Smooth muscle cell (in vitro differentiated cells): Measurements from ENCODE around the gene MSI2. TPM values are rescaled to one million over a fixed set of nuclear protein-coding genes. Genes with fewer than 3 reads are reported as not detected.

ENCODE experiments used
- DNase-seq: peaks from one replicate; lab custom pipeline; 2025; ENCODE audit not compliant: unreplicated experiment; lab: John Stamatoyannopoulos, UW
- H2AFZ ChIP-seq: fragments of 200-600 bp; sonication (generic); 2 replicates; pipeline ENCODE4 v1.6.0; 2016; ENCODE audit warnings: antibody characterized with exemption, low read depth, mild to moderate bottlenecking
- H3F3A ChIP-seq: fragments of 200-600 bp; sonication (generic); 2 replicates; pipeline ENCODE4 v1.6.0; 2017; ENCODE audit warnings: antibody characterized with exemption, low read depth
- H3K27ac ChIP-seq: fragments of 200-600 bp; sonication (generic); 2 replicates; pipeline ENCODE4 v1.5.1; 2016; ENCODE audit warnings: low read depth, mild to moderate bottlenecking
- H3K27me3 ChIP-seq: fragments of 200-600 bp; sonication (generic); 2 replicates; pipeline ENCODE4 v1.6.1; 2016; ENCODE audit warnings: low read depth, mild to moderate bottlenecking
- H3K36me3 ChIP-seq: fragments of 200-600 bp; sonication (generic); 2 replicates; pipeline ENCODE4 v1.5.1; 2016; ENCODE audit warnings: low read depth
- H3K4me1 ChIP-seq: fragments of 200-600 bp; sonication (generic); 2 replicates; pipeline ENCODE4 v1.5.1; 2016; ENCODE audit warnings: low read depth
- H3K4me2 ChIP-seq: fragments of 200-600 bp; sonication (generic); 2 replicates; pipeline ENCODE4 v1.6.0; 2016; ENCODE audit warnings: mild to moderate bottlenecking
- H3K4me3 ChIP-seq: fragments of 200-600 bp; sonication (generic); 2 replicates; pipeline ENCODE4 v1.5.1; 2016; ENCODE audit warnings: mild to moderate bottlenecking
- H3K79me2 ChIP-seq: fragments of 200-600 bp; sonication (generic); 2 replicates; pipeline ENCODE4 v1.6.0; 2016; ENCODE audit warnings: low read depth, mild to moderate bottlenecking
- H3K9ac ChIP-seq: fragments of 200-600 bp; sonication (generic); 2 replicates; pipeline ENCODE4 v1.6.0; 2016; ENCODE audit warnings: low read depth
- H3K9me3 ChIP-seq: fragments of 200-600 bp; sonication (generic); replicated peaks from 2 replicates; pipeline ENCODE4 v1.5.1; 2016; ENCODE audit warnings: low read depth
- H4K20me1 ChIP-seq: fragments of 200-600 bp; sonication (generic); 2 replicates; pipeline ENCODE4 v1.6.0; 2016; ENCODE audit warnings: low read depth
- CTCF ChIP-seq: fragments of 200-600 bp; sonication (generic); IDR thresholded peaks from 2 replicates; pipeline ENCODE4 v1.5.1; 2017; ENCODE audit warnings: borderline replicate concordance, mild to moderate bottlenecking, antibody characterized with exemption; ENCODE audit not compliant: insufficient read depth, poor library complexity, severe bottlenecking
- WGBS: methylation state at CpG from one replicate; pipeline ENCODE4 v1.1.7; 2016; ENCODE audit warnings: low lambda C conversion rate; 5-methylcytosine and 5-hydroxymethylcytosine counted together
- polyA plus RNA-seq: library from polyadenylated mRNA; unstranded; fragments of >200 nt; fragmentation: Nextera tagmentation; extraction: Ambion mirVana; gene quantifications from 2 replicates; pipeline ENCODE4 v1.2.1, GENCODE V29; 2016
- total RNA-seq: library from RNA; depleted of rRNA; stranded (reverse); fragments of >200 nt; gene quantifications from 2 replicates; pipeline ENCODE4 v1.2.3, GENCODE V29; 2014

MSI2 gene
- total and polyA plus RNA-seq, 2 experiments from 2014 or later: 5.7 to 36.5 TPM

GRCh38 chr17:57419940-57420550 lies 163.7 kb downstream of the MSI2 start:
- WGBS: 91% methylated on average over 11 of the region's 11 CpGs
- H3K27ac ChIP-seq: no peak overlapping the region
- no peak overlapping the region for H3K4me2 ChIP-seq
- no peaks in the 10 kb centered on the region for H3K9me3 ChIP-seq
- no peak overlapping the region for H3K9ac ChIP-seq
- no peak overlapping the region for H3K4me3 ChIP-seq
- H3K4me1 ChIP-seq: peaks cover 11% of the 10 kb centered on the region
- no peaks in the 10 kb centered on the region for H3K27me3 ChIP-seq
- DNase-seq: no peak
- no peak overlapping the region for H2AFZ ChIP-seq
- no peaks in the 10 kb centered on the region for H3F3A ChIP-seq
- no peaks in the 10 kb centered on the region for H3K36me3 ChIP-seq
- no peak for TF ChIP-seq CTCF
- H4K20me1 ChIP-seq: peaks cover 5% of the 10 kb centered on the region
- peaks cover 8% of the 10 kb centered on the region for H3K79me2 ChIP-seq

GRCh38 chr17:57420734-57421717 lies 164.7 kb downstream of the MSI2 start:
- H3K4me1 ChIP-seq: peaks cover 20% of the 10 kb centered on the region
- H3K27me3 ChIP-seq: no peaks in the 10 kb centered on the region
- peaks cover 8% of the 10 kb centered on the region for H3K79me2 ChIP-seq
- H4K20me1 ChIP-seq: peaks cover 5% of the 10 kb centered on the region
- peaks cover under 1% of the 10 kb centered on the region for H3F3A ChIP-seq
- H3K27ac ChIP-seq: no peak overlapping the region
- no peak overlapping the region for H3K4me2 ChIP-seq
- 95% methylated on average over 20 of the region's 20 CpGs for WGBS
- H3K36me3 ChIP-seq: no peaks in the 10 kb centered on the region
- TF ChIP-seq CTCF: no peak
- no peak overlapping the region for H3K4me3 ChIP-seq
- no peaks in the 10 kb centered on the region for H3K9me3 ChIP-seq
- H2AFZ ChIP-seq: no peak overlapping the region
- DNase-seq: no peak
- no peak overlapping the region for H3K9ac ChIP-seq

GRCh38 chr17:57422574-57423164 lies 166.3 kb downstream of the MSI2 start:
- DNase-seq: no peak
- no peak overlapping the region for H2AFZ ChIP-seq
- H3K27ac ChIP-seq: no peak overlapping the region
- no peak overlapping the region for H3K4me2 ChIP-seq
- no peak for TF ChIP-seq CTCF
- 86% methylated on average over 9 of the region's 9 CpGs for WGBS
- H4K20me1 ChIP-seq: peaks cover 5% of the 10 kb centered on the region
- H3K79me2 ChIP-seq: peaks cover 17% of the 10 kb centered on the region
- H3K9ac ChIP-seq: no peak overlapping the region
- no peaks in the 10 kb centered on the region for H3K9me3 ChIP-seq
- H3K36me3 ChIP-seq: no peaks in the 10 kb centered on the region
- peaks cover 7% of the 10 kb centered on the region for H3F3A ChIP-seq
- H3K4me3 ChIP-seq: no peak overlapping the region
- no peaks in the 10 kb centered on the region for H3K27me3 ChIP-seq
- peaks cover 25% of the 10 kb centered on the region for H3K4me1 ChIP-seq
